AG04450 (cell line): ENCODE data around the gene JAGN1. TPM values are rescaled to one million over a fixed set of nuclear protein-coding genes. Genes with fewer than 3 reads are reported as not detected.
"Not testable (repeated sequence)": the region's sequence is repeated elsewhere in the genome, so short reads cannot be mapped to it uniquely, and the experiment has no call there.

Experiments used
- CTCF ChIA-PET: fragments of 300-600, 350-600 bp; formaldehyde crosslinking; extraction: SDS; loops from one replicate; lab custom pipeline; 2022; ENCODE audit warnings: antibody characterized with exemption, inconsistent platforms; lab: Charles Lee
- POLR2A ChIA-PET: fragments of 350-600 bp; formaldehyde crosslinking; extraction: SDS; loops from one replicate; lab custom pipeline; 2021; ENCODE audit warnings: antibody characterized with exemption, inconsistent platforms; lab: Yijun Ruan, JAX
- DNase-seq: peaks from one replicate; pipeline ENCODE4 v3.0.0-alpha.2; 2011; ENCODE audit warnings: low read depth, low spot score
- H3K27ac ChIP-seq: one replicate; pipeline ENCODE4 v1.5.1; 2012; ENCODE audit warnings: low read depth, low read length, control low read depth
- H3K27me3 ChIP-seq: one replicate; pipeline ENCODE4 v1.6.0; 2012; ENCODE audit warnings: low read length; ENCODE audit not compliant: control insufficient read depth, insufficient read depth
- H3K4me3 ChIP-seq: 2 replicates; pipeline ENCODE4 v1.5.1; 2011; ENCODE audit warnings: mild to moderate bottlenecking, low read depth, low read length, control low read depth
- H3K9me3 ChIP-seq: 2 replicates; pipeline ENCODE4 v1.5.1; 2012; ENCODE audit warnings: low read length; ENCODE audit not compliant: control insufficient read depth, insufficient read depth
- CTCF ChIP-seq: IDR thresholded peaks from 2 replicates; pipeline ENCODE4 v1.5.1; 2011; ENCODE audit warnings: low read depth, low read length, control low read depth, inconsistent platforms
- polyA plus RNA-seq: library from polyadenylated mRNA; depleted of rRNA; stranded (reverse); fragments of >200 nt; gene quantifications from 2 replicates; pipeline ENCODE4 v1.2.3, GENCODE V29; 2011

The JAGN1 gene
- polyA plus RNA-seq, 1 experiment: 44.4 TPM

GRCh38 chr3:9891072-9891622, 737 bp downstream of the JAGN1 start:
- H3K27ac ChIP-seq: peak overlapping the region; percentile 83
- H3K9me3 ChIP-seq: peaks cover 2% of the 10 kb centered on the region; the same call in 1 of the 2 replicates
- CTCF ChIA-PET: interaction anchor here (0.7 to 0.8 kb wide), 2 partner anchors 23 to 42 kb away, joined by 3 to 4 read pairs; no protein-coding TSS in a partner anchor
- peak overlapping the region; percentile 96 for H3K4me3 ChIP-seq
- DNase-seq: no peak
- POLR2A ChIA-PET: interaction anchor here (0.6 to 1.3 kb wide), 6 partner anchors 8 to 98 kb away, joined by 3 to 4 read pairs (median 3); partner anchors contain the start of gene ARPC4
- no peak for TF ChIP-seq CTCF
- no peaks in the 10 kb centered on the region for H3K27me3 ChIP-seq

GRCh38 chr3:9893739-9894138, 3.3 kb downstream of the JAGN1 start:
- H3K27ac ChIP-seq: peak overlapping the region; percentile 11
- H3K27me3 ChIP-seq: no peaks in the 10 kb centered on the region
- ChIA-PET POLR2A (interaction anchor here (0.6 to 1.8 kb wide), 6 partner anchors 9 to 389 kb away, joined by 4 to 10 read pairs (median 6); partner anchors contain the start of genes CIDEC and CRELD1), CTCF (interaction anchor here (0.7 to 1.1 kb wide), 2 partner anchors 38 to 266 kb away, joined by 3 to 4 read pairs; no protein-coding TSS in a partner anchor)
- no peak for TF ChIP-seq CTCF
- no peak overlapping the region for H3K4me3 ChIP-seq
- no peak for DNase-seq
- peaks cover 2% of the 10 kb centered on the region; the same call in 1 of the 2 replicates for H3K9me3 ChIP-seq

GRCh38 chr3:9895715-9896114, 5.3 kb downstream of the JAGN1 start:
- POLR2A ChIA-PET: not testable (repeated sequence)

GRCh38 chr3:9896755-9897407, 6.5 kb downstream of the JAGN1 start:
- POLR2A ChIA-PET, H3K9me3 ChIP-seq: not testable (repeated sequence)
- CTCF ChIA-PET: interaction anchor here (1.2 to 1.4 kb wide), 2 partner anchors 10 to 34 kb away, joined by 3 to 4 read pairs; no protein-coding TSS in a partner anchor

More at GRCh38 chr3:9895715-9896114, 5.3 kb downstream of the JAGN1 start:
- H3K27me3 ChIP-seq, CTCF ChIA-PET, H3K4me3 ChIP-seq, DNase-seq, H3K27ac ChIP-seq, H3K9me3 ChIP-seq: not testable (repeated sequence)

GRCh38 chr3:9897408-9898372, 7.3 kb downstream of the JAGN1 start:
- Histone ChIP-seq H3K9me3 (no peaks in the 10 kb centered on the region; the same call in 1 of the 2 replicates), H3K27me3 (no peaks in the 10 kb centered on the region), H3K4me3 (no peak overlapping the region), H3K27ac (no peak overlapping the region)
- ChIA-PET CTCF (interaction anchor here (1.2 to 1.4 kb wide), 2 partner anchors 9 to 33 kb away, joined by 3 to 4 read pairs; no protein-coding TSS in a partner anchor), POLR2A (no interaction called here)
- no peak for DNase-seq
- TF ChIP-seq CTCF: no peak

More at GRCh38 chr3:9896755-9897407, 6.5 kb downstream of the JAGN1 start:
- not testable (repeated sequence) for H3K27ac ChIP-seq, DNase-seq, H3K27me3 ChIP-seq, H3K4me3 ChIP-seq
